HG03521 (cell line): Measurements from ENCODE around the gene RARS2.

ENCODE experiments used
- ATAC-seq: cut with Tn5 transposase; IDR thresholded peaks from one replicate; pipeline ENCODE4 v1.9.1; 2021; ENCODE audit warnings: mild to moderate bottlenecking, moderate library complexity; ENCODE audit not compliant: unreplicated experiment

The RARS2 gene

GRCh38 chr6:87574237-87574804 lies 15.5 kb downstream of the RARS2 start:
- no peak for ATAC-seq

- ATAC-seq: no peak
These were observed 16.3 kb downstream of the RARS2 start for GRCh38 chr6:87573307-87574024.

GRCh38 chr6:87572883-87573282 lies 16.9 kb downstream of the RARS2 start:
- ATAC-seq: no peak

GRCh38 chr6:87572021-87572420 lies 17.8 kb downstream of the RARS2 start:
- ATAC-seq: no peak

- ATAC-seq: no peak
These were observed 28.8 kb downstream of the RARS2 start for GRCh38 chr6:87561017-87561416.

DNA sequence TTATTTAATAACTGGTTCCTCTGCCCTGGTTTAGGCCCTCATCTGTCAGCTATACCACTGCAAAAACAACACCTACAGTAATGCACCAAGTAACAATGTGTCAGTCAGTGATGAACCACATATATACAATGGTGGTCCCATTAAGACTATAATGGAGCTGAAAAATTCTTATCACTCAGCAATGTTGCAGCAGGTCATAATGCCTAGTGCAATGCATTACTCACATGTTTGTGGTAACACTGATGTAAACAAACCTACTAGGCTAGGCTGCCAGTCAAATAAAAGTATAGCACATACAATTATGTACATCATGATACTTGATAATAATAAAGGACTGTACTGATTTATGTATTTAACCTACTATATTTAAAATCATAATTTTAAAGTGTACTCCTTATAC lies 31.3 kb downstream of the RARS2 start:
- ATAC-seq: no peak

DNA sequence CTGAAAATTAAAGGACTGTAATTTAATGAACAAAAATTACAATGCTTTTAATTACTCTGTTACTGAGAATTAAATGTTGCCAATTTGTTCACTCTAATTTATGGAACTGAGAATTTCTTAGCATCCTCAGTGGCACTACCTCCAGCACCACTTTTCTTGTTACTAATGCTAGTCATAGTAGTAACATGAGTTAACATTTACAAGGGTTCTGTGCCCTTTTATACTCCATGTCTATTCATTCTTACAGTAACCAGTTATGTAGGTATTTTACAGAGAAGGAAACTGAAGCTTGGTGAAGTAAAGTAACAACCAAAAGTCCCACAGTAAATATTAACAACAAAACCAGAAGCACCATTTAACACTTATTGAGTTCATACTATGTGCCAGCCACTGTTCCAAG lies 34.3 kb downstream of the RARS2 start:
- no peak for ATAC-seq

GRCh38 chr6:87553159-87553765 lies 36.5 kb downstream of the RARS2 start:
- ATAC-seq: no peak

- no peak for ATAC-seq
These were observed 38.0 kb downstream of the RARS2 start for GRCh38 chr6:87551799-87552198.

DNA sequence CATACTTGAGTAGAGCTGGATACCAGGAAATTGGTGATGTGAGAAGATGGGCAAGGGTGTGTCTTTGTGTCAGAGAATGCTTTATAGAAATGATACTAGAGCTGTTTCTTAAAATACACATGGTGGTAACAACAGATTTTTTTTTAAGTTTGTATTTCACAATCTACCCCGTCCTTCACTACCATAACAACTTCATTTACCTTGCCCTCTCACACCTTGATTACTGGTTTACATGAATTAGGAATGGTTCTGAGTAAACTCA lies 45.4 kb downstream of the RARS2 start:
- ATAC-seq: no peak

GRCh38 chr6:87543696-87544473 lies 45.9 kb downstream of the RARS2 start:
- no peak for ATAC-seq

GRCh38 chr6:87541744-87542143 lies 48.0 kb downstream of the RARS2 start:
- no peak for ATAC-seq

GRCh38 chr6:87541041-87541440 lies 48.7 kb downstream of the RARS2 start:
- no peak for ATAC-seq

- no peak for ATAC-seq
These were observed 49.2 kb downstream of the RARS2 start for GRCh38 chr6:87540539-87540938.

DNA sequence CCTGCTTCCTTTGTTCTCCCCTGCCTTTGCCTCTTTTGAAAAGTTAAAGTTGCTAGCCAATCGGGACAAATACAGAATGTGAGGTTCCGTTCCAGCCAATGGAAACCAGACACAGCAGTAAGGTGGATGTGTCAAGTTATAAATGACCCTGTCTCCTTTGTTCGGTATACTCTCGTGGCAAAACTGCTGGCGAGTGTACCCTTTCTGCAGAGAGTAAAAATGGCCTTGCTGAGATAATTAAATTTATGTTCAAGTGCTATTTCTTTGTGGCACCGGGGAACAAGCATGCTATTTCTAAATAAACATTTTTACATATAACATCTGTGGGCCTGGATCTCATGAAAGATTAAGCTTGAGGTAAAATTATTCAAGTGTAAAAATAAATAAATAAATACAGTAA lies 50.2 kb downstream of the RARS2 start:
- ATAC-seq: no peak

DNA sequence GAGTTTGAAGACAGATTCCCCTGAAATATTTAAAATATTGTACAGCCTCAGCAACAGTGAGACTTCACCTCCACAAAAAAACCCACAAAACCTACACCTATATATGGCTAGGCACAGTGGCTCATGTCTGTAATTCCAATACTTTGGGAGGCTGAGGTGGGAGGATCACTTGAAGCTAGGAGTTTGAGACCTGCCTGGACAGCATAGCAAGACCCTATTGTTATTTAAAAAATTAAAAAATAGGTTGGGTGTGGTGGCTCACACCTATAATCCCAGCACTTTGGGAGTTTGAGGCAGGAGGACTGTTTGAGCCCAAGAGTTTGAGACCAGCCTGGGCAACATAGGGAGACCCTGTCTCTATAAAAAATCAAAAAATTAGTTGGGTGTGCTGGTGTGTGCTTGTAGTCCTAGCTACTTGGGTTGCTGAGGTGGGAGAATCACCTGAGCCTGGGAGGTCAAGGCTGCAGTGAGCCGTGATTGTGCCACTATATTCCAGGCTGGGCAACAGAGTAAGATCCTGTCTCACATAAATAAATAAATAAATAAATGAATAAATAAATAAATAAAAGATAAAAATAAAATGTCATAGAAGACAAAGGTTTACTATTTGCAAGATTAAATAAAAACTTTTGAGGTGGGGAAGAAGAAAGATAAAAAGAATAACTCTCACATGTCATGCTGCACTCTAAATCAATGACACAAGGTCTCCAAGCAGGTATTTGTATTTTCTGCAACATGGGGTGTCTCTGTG lies 51.1 kb downstream of the RARS2 start:
- ATAC-seq: no peak

DNA sequence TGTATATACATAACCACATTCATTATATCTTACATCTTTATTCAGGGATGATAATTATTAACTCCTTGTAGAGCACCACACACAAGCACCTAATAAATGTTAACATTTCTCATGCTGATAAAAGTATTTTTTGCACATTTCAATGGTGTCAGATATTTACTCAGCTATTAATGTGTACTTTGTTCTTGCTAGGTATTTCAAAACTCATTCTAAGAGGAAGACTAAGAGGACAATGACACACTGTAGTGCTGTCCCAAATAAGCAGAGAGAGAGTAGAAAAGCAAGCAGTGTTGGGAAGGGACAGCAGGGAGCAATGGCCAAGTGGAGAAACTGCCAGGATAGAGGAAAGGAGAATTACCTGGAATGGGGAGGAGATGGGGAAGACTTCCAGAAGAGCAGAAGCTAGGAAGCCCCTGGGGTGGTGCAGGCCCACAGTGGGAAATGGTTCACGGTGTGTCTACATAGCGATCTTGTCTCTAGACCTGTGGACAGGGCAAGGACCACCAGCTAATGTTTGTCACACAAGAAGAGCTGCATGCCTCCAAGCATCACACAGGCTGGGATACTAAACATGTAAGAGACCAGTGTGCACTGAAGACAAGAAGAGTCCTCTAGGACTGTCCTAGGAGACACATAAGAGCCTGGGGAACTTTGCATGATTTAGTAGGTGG lies 55.3 kb downstream of the RARS2 start:
- ATAC-seq: no peak

DNA sequence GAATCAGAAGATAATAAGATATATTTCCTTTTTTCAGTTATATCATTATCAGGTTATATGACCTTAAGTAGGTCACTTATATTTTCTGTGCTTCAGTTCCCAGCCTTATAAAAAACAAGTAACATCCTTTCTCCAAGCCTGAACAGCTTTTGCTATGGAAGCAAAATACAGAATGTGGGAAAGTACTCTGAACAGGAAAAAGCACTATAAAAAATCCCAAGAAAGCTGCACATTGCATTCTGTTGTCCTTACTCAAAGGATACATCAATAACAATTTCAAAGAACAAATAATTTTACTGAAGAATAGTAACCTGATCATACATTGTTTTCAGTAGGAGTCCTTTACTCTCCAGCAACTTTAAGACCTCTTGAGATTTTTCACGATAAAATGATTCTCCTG lies 60.6 kb downstream of the RARS2 start:
- no peak for ATAC-seq

DNA sequence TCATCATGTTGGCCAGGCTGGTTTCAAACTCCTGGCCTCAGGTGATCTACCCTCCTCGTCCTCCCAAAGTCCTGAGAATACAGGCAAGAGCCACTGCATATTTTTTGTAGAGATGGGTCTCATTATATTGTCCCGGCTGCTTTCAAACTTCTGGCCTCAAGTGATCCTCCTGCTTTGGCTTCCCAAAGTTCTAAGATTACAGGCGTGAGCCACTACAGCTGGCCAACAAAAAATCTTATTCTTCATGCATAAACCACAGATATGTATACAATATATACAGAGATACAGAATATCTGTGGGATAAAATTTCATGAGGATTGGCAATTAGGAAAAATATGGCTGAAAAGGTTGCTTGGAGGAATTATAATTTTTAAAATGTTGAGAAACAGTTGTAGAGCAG lies 67.1 kb downstream of the RARS2 start:
- no peak for ATAC-seq

DNA sequence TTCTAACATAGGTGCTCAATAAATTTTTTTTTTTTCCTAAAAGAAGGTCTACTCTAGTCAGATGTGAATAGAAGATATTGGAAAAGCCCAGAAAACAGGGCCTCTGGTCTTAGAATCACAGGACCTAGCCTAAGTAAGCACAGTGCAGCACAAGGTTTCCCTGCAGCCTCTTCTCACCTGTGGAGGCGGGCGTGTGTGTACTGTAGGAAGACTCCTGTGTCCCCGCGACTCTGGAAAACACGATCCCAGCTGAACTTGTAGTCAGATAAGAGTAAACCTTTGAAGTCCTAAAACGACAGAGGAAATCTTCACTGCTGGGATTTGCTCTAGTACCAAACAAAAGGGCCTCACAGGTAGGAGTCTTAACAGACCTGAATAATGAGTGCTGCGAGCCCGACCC lies 71.3 kb downstream of the RARS2 start:
- ATAC-seq: no peak

GRCh38 chr6:87514831-87515230 lies 75.0 kb downstream of the RARS2 start:
- no peak for ATAC-seq
